ENCODE results near the gene RABGGTA. TPM values are rescaled to one million over a fixed set of nuclear protein-coding genes. Genes with fewer than 3 reads are reported as not detected.

Gene RABGGTA
- total RNA-seq, 2 experiments from 2014 or later: 37.6 to 42.7 TPM

- Mint-ChIP-seq H3K4me1 (ENCODE audit: low read depth) (peaks cover 40% of the 10 kb centered on the region), H3K27me3 (no peaks in the 10 kb centered on the region), H3K27ac (peak overlapping the region; percentile 88), H3K4me3 (peak overlapping the region; percentile 89), H3K9me3 (no peaks in the 10 kb centered on the region), H3K36me3 (ENCODE audit: low read depth) (peaks cover 37% of the 10 kb centered on the region)
- CTCF ChIA-PET: interaction anchor here (0.9 to 28.2 kb wide), 16 partner anchors 9 to 139 kb away, joined by 3 to 873 read pairs (median 10); partner anchors contain the start of genes CHMP4A, CIDEB, GMPR2 and IRF9
- DNase-seq (no peak), ATAC-seq (no peak)
- POLR2A ChIA-PET: interaction anchor here (0.8 to 6.5 kb wide), 15 partner anchors 10 to 245 kb away, joined by 3 to 54 read pairs (median 7); partner anchors contain the start of genes GMPR2, LTB4R, LTB4R2 and MDP1
- intact Hi-C loops (cut with micrococcal nuclease): no loop called here
- no peak for TF ChIP-seq CTCF (IDR thresholded peaks at IDR 0.05)
Observed at GRCh38 chr14:24300326-24300980, 29.1 kb upstream of the RABGGTA start.

- Mint-ChIP-seq H3K36me3 (ENCODE audit: low read depth) (peaks cover 30% of the 10 kb centered on the region), H3K27ac (peak within 1 kb of the TSS; percentile 88), H3K27me3 (no peaks in the 10 kb centered on the region), H3K9me3 (no peaks in the 10 kb centered on the region), H3K4me3 (peak within 1 kb of the TSS; percentile 89), H3K4me1 (ENCODE audit: low read depth) (peaks cover 40% of the 10 kb centered on the region)
- DNase-seq (peak; percentile 94), ATAC-seq (peak; percentile 76)
- ChIA-PET POLR2A (interaction anchor here (0.5 to 6.5 kb wide), 17 partner anchors 9 to 139 kb away, joined by 3 to 54 read pairs (median 7); partner anchors contain the start of genes GMPR2, LTB4R, LTB4R2 and MDP1), CTCF (interaction anchor here (0.9 to 28.2 kb wide), 15 partner anchors 9 to 139 kb away, joined by 3 to 873 read pairs (median 10); partner anchors contain the start of genes CHMP4A, CIDEB, GMPR2 and IRF9)
- intact Hi-C loops (cut with micrococcal nuclease): no loop called here
- no peak for TF ChIP-seq CTCF (IDR thresholded peaks at IDR 0.05)
Observed at GRCh38 chr14:24299255-24300191, 28.1 kb upstream of the RABGGTA start, which contains the start of the genes DHRS1 and NOP9. DHRS1 (minus strand) TSS chr14:24299780; CDS start chr14:24299106, 674 bp downstream. NOP9 (plus strand) TSS chr14:24299850; CDS start chr14:24299955, 105 bp downstream.

- Mint-ChIP-seq H3K27me3 (no peaks in the 10 kb centered on the region), H3K36me3 (ENCODE audit: low read depth) (peaks cover 25% of the 10 kb centered on the region), H3K4me3 (peak overlapping the region; percentile 89), H3K4me1 (ENCODE audit: low read depth) (peaks cover 40% of the 10 kb centered on the region), H3K9me3 (no peaks in the 10 kb centered on the region), H3K27ac (peak overlapping the region; percentile 88)
- ChIA-PET CTCF (interaction anchor here (1.1 to 28.2 kb wide), 11 partner anchors 9 to 138 kb away, joined by 3 to 873 read pairs (median 25); partner anchors contain the start of genes CHMP4A, CIDEB, GMPR2 and LTB4R), POLR2A (interaction anchor here (0.5 to 6.5 kb wide), 13 partner anchors 9 to 140 kb away, joined by 3 to 54 read pairs (median 7); partner anchors contain the start of genes GMPR2, LTB4R, LTB4R2 and NEDD8)
- ATAC-seq (peak; percentile 13), DNase-seq (peak; percentile 32)
- TF ChIP-seq CTCF (IDR thresholded peaks at IDR 0.05): no peak
- intact Hi-C loops (cut with micrococcal nuclease): no loop called here
Observed at GRCh38 chr14:24298892-24299254, 27.5 kb upstream of the RABGGTA start.

GRCh38 chr14:24297190-24297964 lies 26.0 kb upstream of the RABGGTA start:
- POLR2A ChIA-PET: interaction anchor here (1.0 to 6.5 kb wide), 13 partner anchors 12 to 194 kb away, joined by 3 to 54 read pairs (median 4); partner anchors contain the start of genes GMPR2, IRF9, LTB4R and LTB4R2
- Mint-ChIP-seq H3K9me3 (no peaks in the 10 kb centered on the region), H3K36me3 (ENCODE audit: low read depth) (peaks cover 18% of the 10 kb centered on the region), H3K4me1 (ENCODE audit: low read depth) (peaks cover 40% of the 10 kb centered on the region), H3K4me3 (no peak overlapping the region), H3K27me3 (no peaks in the 10 kb centered on the region), H3K27ac (peak overlapping the region; percentile 82)
- DNase-seq (no peak), ATAC-seq (peak; percentile 7)
- no peak for TF ChIP-seq CTCF (IDR thresholded peaks at IDR 0.05)
- CTCF ChIA-PET: interaction anchor here (0.6 to 28.2 kb wide), 24 partner anchors 11 to 227 kb away, joined by 3 to 873 read pairs (median 9); partner anchors contain the start of genes ADCY4, CHMP4A, CIDEB and CPNE6
- intact Hi-C loops (cut with micrococcal nuclease): loop anchor here (1.0 kb wide), 1 partner anchor 54 kb away; no protein-coding TSS in a partner anchor

Measured in activated CD8-positive, alpha-beta T cell treated with anti-CD3 and anti-CD28 coated beads for 36 hours (primary cell).